Endothelial cell of umbilical vein (primary cell): ENCODE measurements around the gene STT3B.

Experiments used
- CTCF ChIP-seq, 2 donors: IDR thresholded peaks; 1 replicate in 1 of 2; 2 replicates in 1 of 2; pipeline ENCODE4 v1.5.1; 2011; ENCODE audit warnings: low read length in 2 of 2, mild to moderate bottlenecking in 2 of 2, moderate library complexity in 2 of 2, control low read depth in 1 of 2, inconsistent platforms in 1 of 2, low read depth in 1 of 2; ENCODE audit not compliant: insufficient read depth in 1 of 2; ENCODE audit errors: extremely low read depth in 1 of 2
- MAX ChIP-seq: IDR thresholded peaks from 2 replicates; pipeline ENCODE4 v1.6.1; 2011; ENCODE audit not compliant: insufficient read depth, insufficient read length
- POLR2A ChIP-seq: IDR thresholded peaks from 2 replicates; pipeline ENCODE4 v1.6.1; 2012; ENCODE audit warnings: low read depth, mild to moderate bottlenecking, control low read depth, low read length

- TF ChIP-seq CTCF (IDR thresholded peaks at IDR 0.05; ENCODE audit: extremely low read depth in 1 of 2, insufficient read depth in 1 of 2, low read depth in 1 of 2, low read length in 2 of 2) (no peak), POLR2A (no peak), MAX (no peak)
These were observed 57.9 kb downstream of the STT3B start for GRCh38 chr3:31590650-31591049.
